NCI-H128 (cell line): Measurements from ENCODE around the gene PHYH.
"Not testable (repeated sequence)": the region's sequence is repeated elsewhere in the genome, so short reads cannot be mapped to it uniquely, and the experiment has no call there.

Experiments used
- DNase-seq: peaks from one replicate; lab custom pipeline; 2025; ENCODE audit not compliant: unreplicated experiment; lab: John Stamatoyannopoulos, UW

The PHYH gene

GRCh38 chr10:13299437-13300287, at the start of gene PHYH:
Gene PHYH (minus strand): TSS chr10:13300064. CDS start chr10:13300042, 22 bp downstream.
- DNase-seq: peak; percentile 35

GRCh38 chr10:13348216-13349017, 48.6 kb upstream of the PHYH start, which contains the start of gene SEPHS1:
Gene SEPHS1 (minus strand): TSS chr10:13348293. CDS start chr10:13344950, 3,343 bp downstream.
- peak; percentile 37 for DNase-seq

- peak; percentile 37 for DNase-seq
These were observed 47.8 kb upstream of the PHYH start for GRCh38 chr10:13347500-13348156.

GRCh38 chr10:13347043-13347499, 47.2 kb upstream of the PHYH start:
- DNase-seq: no peak

- no peak for DNase-seq
These were observed 46.6 kb upstream of the PHYH start for GRCh38 chr10:13346283-13347042.

GRCh38 chr10:13340626-13341376, 40.9 kb upstream of the PHYH start:
- no peak for DNase-seq

- no peak for DNase-seq
These were observed 40.2 kb upstream of the PHYH start for GRCh38 chr10:13340068-13340467.

- DNase-seq: no peak
These were observed 38.7 kb upstream of the PHYH start for GRCh38 chr10:13338390-13339110.

GRCh38 chr10:13337827-13338196, 37.9 kb upstream of the PHYH start:
- DNase-seq: no peak

- no peak for DNase-seq
These were observed 37.4 kb upstream of the PHYH start for GRCh38 chr10:13337128-13337826.

- no peak for DNase-seq
These were observed 36.0 kb upstream of the PHYH start for GRCh38 chr10:13335881-13336280.

- DNase-seq: no peak
These were observed 34.7 kb upstream of the PHYH start for GRCh38 chr10:13334556-13334955.

GRCh38 chr10:13331646-13332045, 31.8 kb upstream of the PHYH start:
- no peak for DNase-seq

GRCh38 chr10:13330980-13331379, 31.1 kb upstream of the PHYH start:
- not testable (repeated sequence) for DNase-seq

GRCh38 chr10:13329565-13329964, 29.7 kb upstream of the PHYH start:
- DNase-seq: no peak

- no peak for DNase-seq
These were observed 28.7 kb upstream of the PHYH start for GRCh38 chr10:13328613-13329012.

- DNase-seq: no peak
These were observed 28.3 kb upstream of the PHYH start for GRCh38 chr10:13328126-13328525.

GRCh38 chr10:13327534-13327933, 27.7 kb upstream of the PHYH start:
- no peak for DNase-seq
